ENCODE measurements around the gene TPT1. TPM values are rescaled to one million over a fixed set of nuclear protein-coding genes. Genes with fewer than 3 reads are reported as not detected.
"Not testable (repeated sequence)": the region's sequence is repeated elsewhere in the genome, so short reads cannot be mapped to it uniquely, and the experiment has no call there.

Gene TPT1
- total and polyA plus RNA-seq, 4 donors, result 2,366 to 3,883 (median 2,949) TPM

DNA sequence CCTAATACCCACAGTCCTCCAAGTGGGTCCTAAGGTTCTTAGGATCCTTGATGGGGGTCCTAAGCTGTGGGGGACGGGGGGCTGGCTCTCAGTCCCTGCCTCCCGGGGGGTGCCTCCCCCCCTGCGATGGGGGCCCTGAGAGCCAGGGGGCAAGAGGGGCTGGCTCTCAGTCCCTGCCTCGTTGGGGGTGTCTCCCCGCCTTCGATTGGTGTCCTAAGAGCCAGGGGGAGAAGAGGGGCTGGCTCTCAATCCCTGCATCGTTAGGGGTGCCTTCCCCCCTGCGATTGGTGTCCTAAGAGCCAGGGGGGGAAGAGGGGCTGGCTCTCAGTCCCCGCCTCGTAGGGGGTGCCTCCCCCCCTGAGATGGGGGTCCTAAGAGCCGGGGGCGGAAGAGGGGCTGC lies 40.2 kb upstream of the TPT1 start:
- Histone ChIP-seq H3K4me1 (ENCODE audit: control insufficient read depth, insufficient read depth, low read length) (peaks cover 15% of the 10 kb centered on the region), H3K27ac (ENCODE audit: low read depth, low read length) (peak overlapping the region; percentile 75), H3K9me3 (ENCODE audit: control insufficient read depth, insufficient read depth, low read length) (no peaks in the 10 kb centered on the region), H3K27me3 (ENCODE audit: control insufficient read depth, insufficient read depth, low read length) (no peaks in the 10 kb centered on the region), H3K4me3 (ENCODE audit: low read depth, low read length) (peak overlapping the region; percentile 45), H3K36me3 (ENCODE audit: control insufficient read depth, insufficient read depth, low read length) (peaks cover 17% of the 10 kb centered on the region)
- DNase-seq (ENCODE audit: low read depth in 4 of 6, low spot score in 6 of 6), result peak in 1 of 6 donors; percentile 30
- 40% methylated on average over 3 of the region's 12 CpGs for WGBS (ENCODE audit: insufficient coverage)

DNA sequence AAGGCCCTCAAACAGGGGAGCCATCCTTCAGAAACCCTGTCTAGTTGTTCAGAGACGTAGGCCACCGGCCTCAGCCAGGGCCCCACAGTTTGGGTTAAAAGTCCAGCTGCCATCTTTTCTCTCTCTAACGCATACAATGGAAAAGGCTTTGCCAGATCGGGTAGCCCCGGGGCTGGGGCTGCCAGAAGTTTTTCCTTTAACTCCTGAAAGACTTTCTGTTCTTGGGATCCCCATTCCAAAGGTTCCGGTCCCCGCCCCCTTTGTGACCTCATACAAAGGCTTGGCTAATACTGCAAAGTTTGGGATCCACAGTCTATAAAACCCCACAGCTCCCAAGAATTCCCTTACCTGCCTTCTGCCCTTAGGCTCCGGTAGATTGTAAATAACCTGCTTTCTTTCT lies 39.7 kb upstream of the TPT1 start:
- Histone ChIP-seq H3K36me3 (ENCODE audit: control insufficient read depth, insufficient read depth, low read length) (peaks cover 17% of the 10 kb centered on the region), H3K4me1 (ENCODE audit: control insufficient read depth, insufficient read depth, low read length) (peaks cover 15% of the 10 kb centered on the region), H3K27ac (ENCODE audit: low read depth, low read length) (peak overlapping the region; percentile 75), H3K4me3 (ENCODE audit: low read depth, low read length) (peak overlapping the region; percentile 45)
- H3K27me3 ChIP-seq (ENCODE audit: control insufficient read depth, insufficient read depth, low read length); H3K9me3 ChIP-seq (ENCODE audit: control insufficient read depth, insufficient read depth, low read length); DNase-seq (ENCODE audit: low read depth in 4 of 6, low spot score in 6 of 6): not testable (repeated sequence)
- WGBS (ENCODE audit: insufficient coverage), result 31% methylated on average over 5 of the region's 8 CpGs

DNA sequence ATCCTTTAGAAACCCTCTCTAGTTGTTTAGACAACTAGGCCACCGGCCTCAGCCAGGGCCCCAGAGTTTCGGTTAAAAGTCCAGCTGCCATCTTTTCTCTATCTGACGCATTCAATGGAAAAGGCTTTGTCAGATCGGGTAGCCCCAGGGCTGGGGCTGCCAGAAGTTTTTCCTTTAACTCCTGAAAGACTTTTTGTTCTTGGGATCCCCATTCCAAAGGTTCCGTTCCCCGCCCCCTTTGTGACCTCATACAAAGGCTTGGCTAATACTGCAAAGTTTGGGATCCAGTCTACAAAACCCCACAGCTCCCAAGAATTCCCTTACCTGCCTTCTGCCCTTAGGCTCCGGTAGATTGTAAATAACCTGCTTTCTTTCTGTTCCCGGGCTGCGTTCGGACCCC lies 38.5 kb upstream of the TPT1 start:
- 42% methylated on average over 5 of the region's 10 CpGs for WGBS (ENCODE audit: insufficient coverage)
- not testable (repeated sequence) for H3K27me3 ChIP-seq (ENCODE audit: control insufficient read depth, insufficient read depth, low read length); DNase-seq (ENCODE audit: low read depth in 4 of 6, low spot score in 6 of 6); H3K9me3 ChIP-seq (ENCODE audit: control insufficient read depth, insufficient read depth, low read length)
- H3K4me1 ChIP-seq (ENCODE audit: control insufficient read depth, insufficient read depth, low read length), result peaks cover 15% of the 10 kb centered on the region
- H3K27ac ChIP-seq (ENCODE audit: low read depth, low read length), result peak overlapping the region; percentile 67
- H3K4me3 ChIP-seq (ENCODE audit: low read depth, low read length), result peak overlapping the region; percentile 29
- H3K36me3 ChIP-seq (ENCODE audit: control insufficient read depth, insufficient read depth, low read length), result peaks cover 16% of the 10 kb centered on the region

DNA sequence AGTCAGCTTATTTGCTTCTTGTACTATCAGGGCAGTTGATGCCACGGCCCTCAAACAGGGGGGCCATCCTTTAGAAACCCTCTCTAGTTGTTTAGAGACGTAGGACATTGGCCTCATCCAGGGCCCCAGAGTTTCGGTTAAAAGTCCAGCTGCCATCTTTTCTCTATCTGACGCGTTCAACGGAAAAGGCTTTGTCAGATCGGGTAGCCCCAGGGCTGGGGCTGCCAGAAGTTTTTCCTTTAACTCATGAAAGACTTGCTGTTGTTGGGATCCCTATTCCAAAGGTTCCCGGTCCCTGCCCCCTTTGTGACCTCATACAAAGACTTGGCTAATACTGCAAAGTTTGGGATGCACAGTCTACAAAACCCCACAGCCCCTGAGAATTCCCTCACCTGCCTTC lies 37.8 kb upstream of the TPT1 start:
- not testable (repeated sequence) for DNase-seq (ENCODE audit: low read depth in 4 of 6, low spot score in 6 of 6); H3K9me3 ChIP-seq (ENCODE audit: control insufficient read depth, insufficient read depth, low read length); H3K27me3 ChIP-seq (ENCODE audit: control insufficient read depth, insufficient read depth, low read length)
- peak overlapping the region; percentile 29 for H3K4me3 ChIP-seq (ENCODE audit: low read depth, low read length)
- H3K36me3 ChIP-seq (ENCODE audit: control insufficient read depth, insufficient read depth, low read length), result peaks cover 17% of the 10 kb centered on the region
- H3K27ac ChIP-seq (ENCODE audit: low read depth, low read length), result peak overlapping the region; percentile 67
- WGBS (ENCODE audit: insufficient coverage), result 46% methylated on average over 8 of the region's 8 CpGs
- peaks cover 15% of the 10 kb centered on the region for H3K4me1 ChIP-seq (ENCODE audit: control insufficient read depth, insufficient read depth, low read length)

DNA sequence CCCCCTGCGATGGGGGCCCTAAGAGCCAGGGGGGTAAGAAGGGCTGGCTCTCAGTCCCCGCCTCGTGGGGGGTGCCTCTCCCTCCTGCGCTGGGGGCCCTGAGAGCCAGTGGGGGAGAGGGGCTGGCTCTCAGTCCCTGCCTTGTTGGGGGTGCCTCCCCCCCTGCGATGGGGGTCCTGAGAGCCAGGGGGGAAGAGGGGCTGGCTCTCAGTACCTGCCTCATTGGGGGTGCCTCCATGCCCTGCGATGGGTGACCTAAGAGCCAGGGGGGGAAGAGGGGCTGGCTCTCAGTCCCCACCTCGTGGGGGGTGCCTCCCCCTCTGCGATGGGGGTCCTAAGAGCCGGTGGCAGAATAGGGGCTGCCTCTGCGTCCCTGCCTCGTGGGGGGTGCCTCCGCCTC lies 36.3 kb upstream of the TPT1 start:
- no CpG with 5 or more reads among the region's 12 CpGs for WGBS (ENCODE audit: insufficient coverage)
- H3K4me1 ChIP-seq (ENCODE audit: control insufficient read depth, insufficient read depth, low read length), result peaks cover 13% of the 10 kb centered on the region
- H3K36me3 ChIP-seq (ENCODE audit: control insufficient read depth, insufficient read depth, low read length), result peaks cover 16% of the 10 kb centered on the region
- H3K27me3 ChIP-seq (ENCODE audit: control insufficient read depth, insufficient read depth, low read length); H3K9me3 ChIP-seq (ENCODE audit: control insufficient read depth, insufficient read depth, low read length); H3K4me3 ChIP-seq (ENCODE audit: low read depth, low read length); DNase-seq (ENCODE audit: low read depth in 4 of 6, low spot score in 6 of 6): not testable (repeated sequence)
- peak overlapping the region; percentile 25 for H3K27ac ChIP-seq (ENCODE audit: low read depth, low read length)

DNA sequence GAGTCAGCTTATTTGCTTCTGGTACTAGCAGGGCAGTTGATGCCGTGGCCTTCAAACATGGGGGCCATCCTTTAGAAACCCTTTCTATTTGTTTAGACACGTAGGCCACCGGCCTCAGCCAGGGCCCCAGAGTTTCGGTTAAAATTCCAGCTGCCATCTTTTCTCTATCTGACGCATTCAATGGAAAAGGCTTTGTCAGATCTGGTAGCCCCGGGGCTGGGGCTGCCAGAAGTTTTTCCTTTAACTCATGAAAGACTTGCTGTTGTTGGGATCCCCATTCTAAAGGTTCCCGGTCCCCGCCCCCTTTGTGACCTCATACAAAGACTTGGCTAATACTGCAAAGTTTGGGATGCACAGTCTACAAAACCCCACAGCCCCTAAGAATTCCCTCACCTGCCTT lies 35.7 kb upstream of the TPT1 start:
- not testable (repeated sequence) for DNase-seq (ENCODE audit: low read depth in 4 of 6, low spot score in 6 of 6); H3K4me3 ChIP-seq (ENCODE audit: low read depth, low read length); H3K27me3 ChIP-seq (ENCODE audit: control insufficient read depth, insufficient read depth, low read length); H3K9me3 ChIP-seq (ENCODE audit: control insufficient read depth, insufficient read depth, low read length)
- H3K4me1 ChIP-seq (ENCODE audit: control insufficient read depth, insufficient read depth, low read length), result peaks cover 11% of the 10 kb centered on the region
- H3K27ac ChIP-seq (ENCODE audit: low read depth, low read length), result peak overlapping the region; percentile 25
- peaks cover 20% of the 10 kb centered on the region for H3K36me3 ChIP-seq (ENCODE audit: control insufficient read depth, insufficient read depth, low read length)
- WGBS (ENCODE audit: insufficient coverage), result 54% methylated on average over 6 of the region's 8 CpGs

DNA sequence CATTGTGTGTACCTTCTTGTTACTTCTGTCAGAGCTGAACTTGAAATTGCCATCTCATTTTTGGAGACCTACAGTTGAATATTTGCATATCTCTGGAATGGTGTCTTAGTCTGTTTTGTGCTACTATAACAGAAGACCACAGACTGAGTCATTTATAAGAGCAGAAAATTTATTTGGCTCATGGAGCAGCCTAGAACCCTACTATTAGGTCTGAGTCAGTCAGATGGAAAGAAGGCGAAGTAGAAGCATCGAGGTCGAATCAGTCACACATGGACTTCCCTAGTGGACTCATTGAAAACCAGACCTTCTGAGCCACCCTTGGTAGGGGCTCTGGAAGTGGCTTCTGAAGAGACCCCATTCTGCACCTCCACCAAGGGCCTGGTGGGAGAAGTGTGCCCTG lies 33.9 kb upstream of the TPT1 start:
- Histone ChIP-seq H3K9me3 (ENCODE audit: control insufficient read depth, insufficient read depth, low read length) (no peaks in the 10 kb centered on the region), H3K4me1 (ENCODE audit: control insufficient read depth, insufficient read depth, low read length) (peaks cover 20% of the 10 kb centered on the region), H3K4me3 (ENCODE audit: low read depth, low read length) (no peak overlapping the region), H3K27ac (ENCODE audit: low read depth, low read length) (no peak overlapping the region), H3K27me3 (ENCODE audit: control insufficient read depth, insufficient read depth, low read length) (no peaks in the 10 kb centered on the region), H3K36me3 (ENCODE audit: control insufficient read depth, insufficient read depth, low read length) (peaks cover 20% of the 10 kb centered on the region)
- no peak for DNase-seq (ENCODE audit: low read depth in 4 of 6, low spot score in 6 of 6)
- WGBS (ENCODE audit: insufficient coverage), result 100% methylated on average over 3 of the region's 3 CpGs

DNA sequence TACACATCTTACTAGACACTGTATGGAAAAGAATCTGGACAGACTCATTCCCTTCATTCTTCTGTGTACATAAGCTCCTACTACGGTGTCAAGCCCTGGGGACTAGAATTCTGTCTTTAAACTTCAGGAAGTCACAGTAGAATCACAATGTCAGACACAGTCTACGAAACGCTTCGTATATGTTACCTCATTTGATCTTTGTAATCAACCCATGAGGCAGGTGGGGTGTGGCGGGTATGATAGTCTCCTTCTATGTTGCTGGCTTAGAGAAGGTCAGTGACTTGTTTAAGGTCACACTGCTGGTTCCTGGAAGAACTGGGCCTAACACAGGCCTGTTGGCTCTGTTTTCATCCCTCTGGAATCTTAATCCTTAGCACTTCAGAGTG lies 32.2 kb upstream of the TPT1 start:
- Histone ChIP-seq H3K4me3 (ENCODE audit: low read depth, low read length) (no peak overlapping the region), H3K4me1 (ENCODE audit: control insufficient read depth, insufficient read depth, low read length) (peaks cover 19% of the 10 kb centered on the region), H3K9me3 (ENCODE audit: control insufficient read depth, insufficient read depth, low read length) (no peaks in the 10 kb centered on the region), H3K27me3 (ENCODE audit: control insufficient read depth, insufficient read depth, low read length) (no peaks in the 10 kb centered on the region), H3K36me3 (ENCODE audit: control insufficient read depth, insufficient read depth, low read length) (peaks cover 22% of the 10 kb centered on the region), H3K27ac (ENCODE audit: low read depth, low read length) (no peak overlapping the region)
- 40% methylated on average over 1 of the region's 5 CpGs for WGBS (ENCODE audit: insufficient coverage)
- DNase-seq (ENCODE audit: low read depth in 4 of 6, low spot score in 6 of 6), result no peak

DNA sequence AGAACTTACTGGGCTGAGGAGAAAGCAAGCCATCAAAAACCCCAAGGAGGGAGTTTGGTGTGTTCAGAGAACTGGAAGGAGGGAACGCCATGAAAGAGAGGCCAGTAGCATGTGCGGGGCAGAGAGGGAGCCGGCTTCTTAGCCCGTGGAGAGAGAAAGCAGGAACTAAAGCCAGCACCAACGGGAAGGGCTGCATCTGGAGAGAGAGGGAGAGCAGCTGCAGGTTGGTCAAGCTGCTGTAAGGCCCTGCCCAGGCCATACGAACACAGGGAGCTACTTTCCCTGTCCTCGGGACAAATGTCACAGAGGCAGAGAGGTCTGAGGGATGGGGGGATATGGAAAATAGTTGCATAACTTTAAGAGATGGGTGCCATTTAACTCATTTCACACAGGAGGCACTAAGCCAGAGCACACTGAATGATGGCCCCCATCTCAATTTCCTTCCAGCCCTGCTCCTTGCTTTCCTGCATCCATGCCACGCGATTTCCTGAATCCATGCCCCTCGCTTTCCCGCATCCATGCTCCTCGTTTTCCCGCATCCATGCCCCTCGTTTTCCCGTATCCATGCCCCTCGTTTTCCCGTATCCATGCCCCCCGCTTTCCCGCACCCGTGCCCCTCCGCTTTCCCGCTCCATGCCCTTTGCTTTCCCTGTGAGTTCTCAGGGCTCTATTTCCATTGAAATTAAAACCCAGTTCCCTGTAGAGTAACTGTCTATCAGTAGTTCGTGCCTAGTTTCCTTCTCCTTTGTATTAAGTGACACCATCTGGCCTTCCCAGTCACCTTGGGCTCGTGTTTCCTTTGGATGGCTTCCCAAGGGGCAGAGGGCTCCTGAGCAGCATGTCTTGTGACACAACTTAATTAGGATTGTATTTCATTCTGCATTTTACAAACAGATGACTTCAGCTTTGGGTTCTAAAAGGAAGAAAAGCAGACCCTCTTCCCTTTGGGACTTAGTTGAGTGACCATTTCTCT lies 31.5 kb upstream of the TPT1 start:
- H3K4me1 ChIP-seq (ENCODE audit: control insufficient read depth, insufficient read depth, low read length), result peaks cover 18% of the 10 kb centered on the region
- H3K27me3 ChIP-seq (ENCODE audit: control insufficient read depth, insufficient read depth, low read length), result no peaks in the 10 kb centered on the region
- no peak overlapping the region for H3K4me3 ChIP-seq (ENCODE audit: low read depth, low read length)
- peaks cover 21% of the 10 kb centered on the region for H3K36me3 ChIP-seq (ENCODE audit: control insufficient read depth, insufficient read depth, low read length)
- no peak for DNase-seq (ENCODE audit: low read depth in 4 of 6, low spot score in 6 of 6)
- WGBS (ENCODE audit: insufficient coverage), result 77% methylated on average over 22 of the region's 24 CpGs
- H3K27ac ChIP-seq (ENCODE audit: low read depth, low read length), result no peak overlapping the region
- H3K9me3 ChIP-seq (ENCODE audit: control insufficient read depth, insufficient read depth, low read length), result no peaks in the 10 kb centered on the region

DNA sequence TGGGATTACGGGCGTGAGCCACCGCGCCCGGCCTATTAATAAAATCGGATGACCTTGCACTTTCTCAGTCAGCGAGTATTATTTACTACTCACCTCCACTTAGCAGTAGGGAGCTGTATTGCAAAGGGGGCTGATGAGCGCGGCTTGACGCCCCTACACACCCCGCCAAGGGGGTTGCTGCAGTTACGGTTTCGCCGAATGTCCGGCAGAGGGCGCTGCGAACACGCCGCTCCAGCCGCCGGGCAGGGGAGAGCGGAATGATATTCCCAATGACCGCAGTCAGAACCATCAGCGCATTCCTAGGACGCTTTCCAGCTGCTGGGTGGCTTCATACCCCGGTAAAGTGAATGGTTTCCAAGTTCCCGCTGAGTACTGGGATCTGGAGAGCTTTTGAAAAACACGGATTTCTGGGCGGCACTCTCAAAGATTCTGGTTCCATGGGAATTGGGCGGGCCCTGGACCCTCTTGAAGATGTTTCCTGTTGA lies 30.0 kb upstream of the TPT1 start:
- Histone ChIP-seq H3K4me3 (ENCODE audit: low read depth, low read length) (no peak overlapping the region), H3K4me1 (ENCODE audit: control insufficient read depth, insufficient read depth, low read length) (peaks cover 12% of the 10 kb centered on the region), H3K36me3 (ENCODE audit: control insufficient read depth, insufficient read depth, low read length) (peaks cover 16% of the 10 kb centered on the region), H3K27me3 (ENCODE audit: control insufficient read depth, insufficient read depth, low read length) (no peaks in the 10 kb centered on the region), H3K9me3 (ENCODE audit: control insufficient read depth, insufficient read depth, low read length) (no peaks in the 10 kb centered on the region), H3K27ac (ENCODE audit: low read depth, low read length) (no peak overlapping the region)
- 8% methylated on average over 27 of the region's 30 CpGs for WGBS (ENCODE audit: insufficient coverage)
- DNase-seq (ENCODE audit: low read depth in 4 of 6, low spot score in 6 of 6), result peak; percentile 19 to 88 (median 50)
